Hepatocyte (in vitro differentiated cells): ENCODE data around the gene ASIC1. TPM values are rescaled to one million over a fixed set of nuclear protein-coding genes. Genes with fewer than 3 reads are reported as not detected.

ENCODE experiments used
- DNase-seq: peaks from one replicate; pipeline ENCODE4 v3.0.0-alpha.2; 2016; ENCODE audit warnings: low spot score
- H2AFZ ChIP-seq: fragments of 200-600 bp; sonication (generic); 2 replicates; pipeline ENCODE4 v1.6.0; 2016; ENCODE audit warnings: antibody characterized with exemption, mild to moderate bottlenecking
- H3K27ac ChIP-seq: fragments of 200-600 bp; sonication (generic); 2 replicates; pipeline ENCODE4 v1.5.1; 2016; ENCODE audit warnings: mild to moderate bottlenecking
- H3K27me3 ChIP-seq: fragments of 200-600 bp; sonication (generic); 2 replicates; pipeline ENCODE4 v1.6.1; 2016
- H3K36me3 ChIP-seq: fragments of 200-600 bp; sonication (generic); replicated peaks from 2 replicates; pipeline ENCODE4 v1.5.1; 2016; ENCODE audit warnings: low read depth; ENCODE audit not compliant: insufficient read depth
- H3K4me1 ChIP-seq: fragments of 200-600 bp; sonication (generic); 2 replicates; pipeline ENCODE4 v1.5.1; 2016; ENCODE audit warnings: mild to moderate bottlenecking, moderate library complexity; ENCODE audit not compliant: insufficient read depth
- H3K4me2 ChIP-seq: fragments of 200-600 bp; sonication (generic); 2 replicates; pipeline ENCODE4 v1.6.0; 2016
- H3K4me3 ChIP-seq: fragments of 200-600 bp; sonication (generic); 2 replicates; pipeline ENCODE4 v1.5.1; 2016; ENCODE audit warnings: mild to moderate bottlenecking
- H3K79me2 ChIP-seq: fragments of 200-600 bp; sonication (generic); 2 replicates; pipeline ENCODE4 v1.6.0; 2017; ENCODE audit warnings: mild to moderate bottlenecking
- H3K9me2 ChIP-seq: fragments of 200-600 bp; sonication (generic); replicated peaks from 2 replicates; pipeline ENCODE4 v1.6.0; 2017; ENCODE audit warnings: mild to moderate bottlenecking; ENCODE audit not compliant: insufficient read depth
- H3K9me3 ChIP-seq: fragments of 200-600 bp; sonication (generic); 2 replicates; pipeline ENCODE4 v1.5.1; 2016; ENCODE audit warnings: low read depth, mild to moderate bottlenecking
- H4K20me1 ChIP-seq: fragments of 200-600 bp; sonication (generic); 2 replicates; pipeline ENCODE4 v1.6.0; 2016; ENCODE audit warnings: mild to moderate bottlenecking; ENCODE audit not compliant: insufficient read depth, poor library complexity, severe bottlenecking
- CTCF ChIP-seq: fragments of 200-600 bp; sonication (generic); IDR thresholded peaks from 2 replicates; pipeline ENCODE4 v1.5.1; 2016; ENCODE audit warnings: antibody characterized with exemption, mild to moderate bottlenecking; ENCODE audit not compliant: poor library complexity
- EZH2 ChIP-seq: fragments of 200-600 bp; sonication (generic); IDR thresholded peaks from 2 replicates; pipeline ENCODE4 v1.6.1; 2016; ENCODE audit warnings: antibody characterized with exemption, mild to moderate bottlenecking, borderline replicate concordance
- EZH2phosphoT487 ChIP-seq: fragments of 200-600 bp; sonication (generic); IDR thresholded peaks from one replicate; pipeline ENCODE4 v1.6.1; 2018; ENCODE audit warnings: antibody characterized with exemption, mild to moderate bottlenecking, low read depth, moderate library complexity; ENCODE audit not compliant: unreplicated experiment, severe bottlenecking
- WGBS: methylation state at CpG from one replicate; pipeline ENCODE4 v1.1.6; 2016; ENCODE audit warnings: low lambda C conversion rate; ENCODE audit errors: missing lambda C conversion rate; 5-methylcytosine and 5-hydroxymethylcytosine counted together
- polyA plus RNA-seq: library from polyadenylated mRNA; unstranded; fragments of >200 nt; fragmentation: Nextera tagmentation; extraction: Ambion mirVana; gene quantifications from 2 replicates; pipeline ENCODE4 v1.2.1, GENCODE V29; 2016
- total RNA-seq: library from RNA; depleted of rRNA; stranded (reverse); fragments of >200 nt; gene quantifications from 2 replicates; pipeline ENCODE4 v1.2.3, GENCODE V29; 2014

ASIC1 gene
- total and polyA plus RNA-seq, 2 experiments from 2014 or later, result 2.4 to 4.6 TPM

DNA sequence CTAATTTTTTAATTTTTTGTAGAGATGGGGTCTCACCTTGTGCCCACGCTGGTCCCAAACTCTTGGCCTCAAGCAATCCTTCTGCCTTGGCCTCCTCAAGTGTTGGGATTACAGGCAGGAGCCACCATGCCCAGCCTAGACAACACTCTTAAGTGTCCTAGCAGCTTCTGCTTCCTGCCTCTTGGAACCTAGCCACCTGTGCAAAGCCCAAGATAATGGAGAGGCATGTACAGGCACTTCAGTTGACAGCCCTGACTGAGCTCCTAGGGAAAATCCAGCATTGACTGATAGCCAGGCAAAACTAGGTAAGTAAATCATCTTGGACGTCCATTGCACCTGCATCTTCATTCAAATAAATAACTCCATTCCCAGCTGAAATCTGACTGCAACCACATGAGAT, 70.2 kb downstream of the ASIC1 start:
- Histone ChIP-seq H3K9me2 (no peaks in the 10 kb centered on the region), H3K4me3 (no peak overlapping the region), H3K36me3 (no peaks in the 10 kb centered on the region), H3K4me2 (no peak overlapping the region), H3K27me3 (no peaks in the 10 kb centered on the region), H3K27ac (no peak overlapping the region), H4K20me1 (no peaks in the 10 kb centered on the region), H3K9me3 (no peaks in the 10 kb centered on the region), H3K4me1 (no peaks in the 10 kb centered on the region), H2AFZ (no peak overlapping the region), H3K79me2 (peaks cover 4% of the 10 kb centered on the region)
- no peak for DNase-seq
- no peak for TF ChIP-seq EZH2
- no peak for TF ChIP-seq CTCF
- no peak for TF ChIP-seq EZH2phosphoT487
- 95% methylated on average over 2 of the region's 2 CpGs for WGBS

GRCh38 chr12:50129290-50129689, 71.9 kb downstream of the ASIC1 start:
- H3K4me3 ChIP-seq, result no peak overlapping the region
- H2AFZ ChIP-seq, result no peak overlapping the region
- no peaks in the 10 kb centered on the region for H3K9me3 ChIP-seq
- no peak overlapping the region for H3K27ac ChIP-seq
- H3K4me1 ChIP-seq, result no peaks in the 10 kb centered on the region
- no peaks in the 10 kb centered on the region for H3K9me2 ChIP-seq
- WGBS, result 95% methylated on average over 4 of the region's 4 CpGs
- TF ChIP-seq EZH2phosphoT487 (no peak), CTCF (no peak), EZH2 (no peak)
- no peaks in the 10 kb centered on the region for H4K20me1 ChIP-seq
- DNase-seq, result no peak
- H3K4me2 ChIP-seq, result no peak overlapping the region
- H3K36me3 ChIP-seq, result no peaks in the 10 kb centered on the region
- no peaks in the 10 kb centered on the region for H3K27me3 ChIP-seq
- H3K79me2 ChIP-seq, result no peaks in the 10 kb centered on the region

DNA sequence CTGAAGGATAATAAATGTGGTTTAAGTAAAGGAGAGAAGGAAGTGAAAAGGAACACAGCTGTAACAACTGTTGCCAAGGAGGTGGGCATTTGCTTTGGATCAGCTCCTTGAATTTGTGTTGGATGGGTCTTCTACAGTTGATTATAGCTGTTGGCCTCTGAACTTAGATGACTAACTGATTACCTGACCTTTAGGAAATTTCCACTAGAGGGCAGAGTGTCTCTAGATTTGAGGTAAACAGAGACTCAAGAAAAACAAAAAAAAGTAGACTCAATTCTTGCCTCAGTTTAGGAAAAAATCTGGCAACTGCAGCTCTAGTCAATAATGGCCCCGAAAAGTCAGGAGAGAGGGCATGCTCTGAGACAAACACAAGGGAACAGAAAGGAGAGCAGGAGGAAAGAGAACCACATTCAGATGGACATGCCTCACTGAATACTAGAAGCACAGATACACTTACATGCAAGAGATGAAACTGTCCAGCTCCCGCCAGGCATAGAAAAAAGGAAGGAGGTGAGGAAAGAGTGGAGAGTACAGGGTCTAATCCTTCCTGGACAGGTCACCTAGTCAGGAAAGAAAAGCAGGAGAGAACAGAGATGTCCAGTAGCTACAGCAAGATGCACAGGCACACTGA, 75.2 kb downstream of the ASIC1 start:
- H3K9me3 ChIP-seq, result no peaks in the 10 kb centered on the region
- TF ChIP-seq EZH2phosphoT487 (no peak), CTCF (peak; percentile 69)
- WGBS, result 87% methylated on average over 2 of the region's 2 CpGs
- H3K9me2 ChIP-seq, result no peaks in the 10 kb centered on the region
- peak; percentile 59 for DNase-seq
- no peaks in the 10 kb centered on the region for H3K27me3 ChIP-seq
- no peak overlapping the region for H3K27ac ChIP-seq
- no peaks in the 10 kb centered on the region for H3K4me1 ChIP-seq
- no peak overlapping the region for H3K4me3 ChIP-seq
- H3K36me3 ChIP-seq, result no peaks in the 10 kb centered on the region
- no peak overlapping the region for H2AFZ ChIP-seq
- no peak overlapping the region for H3K4me2 ChIP-seq
- no peaks in the 10 kb centered on the region for H3K79me2 ChIP-seq
- H4K20me1 ChIP-seq, result no peaks in the 10 kb centered on the region

Other genes starting within 250 kb of the ASIC1 start
- gene NCKAP5L, start 229.2 kb upstream of the ASIC1 start, total RNA-seq, result 13.1 and 14.5 TPM in 2 replicates
- 26.7 and 32.0 TPM in 2 replicates for gene NCKAP5L, start 229.2 kb upstream of the ASIC1 start, polyA plus RNA-seq
- gene BCDIN3D, start 214.5 kb upstream of the ASIC1 start, total RNA-seq, result 4.5 and 5.6 TPM in 2 replicates
- gene BCDIN3D, start 214.5 kb upstream of the ASIC1 start, polyA plus RNA-seq, result 3.5 and 5.0 TPM in 2 replicates
- 1.4 and 5.0 TPM in 2 replicates for gene FAIM2, start 153.7 kb upstream of the ASIC1 start, total RNA-seq
- gene FAIM2, start 153.7 kb upstream of the ASIC1 start, polyA plus RNA-seq, result 7.3 and 14.0 TPM in 2 replicates
- 0.08 and 1.4 TPM in 2 replicates for gene AQP2, start 106.9 kb upstream of the ASIC1 start, total RNA-seq
- gene AQP2, start 106.9 kb upstream of the ASIC1 start, polyA plus RNA-seq, result 0.71 and 1.8 TPM in 2 replicates
- 1.2 and 1.3 TPM in 2 replicates for gene AQP5, start 95.7 kb upstream of the ASIC1 start, total RNA-seq
- 0.50 and 1.2 TPM in 2 replicates for gene AQP5, start 95.7 kb upstream of the ASIC1 start, polyA plus RNA-seq
- gene AQP6, start 84.6 kb upstream of the ASIC1 start, total RNA-seq, result not detected in 2 replicates
- gene AQP6, start 84.6 kb upstream of the ASIC1 start, polyA plus RNA-seq, result 0.23 TPM in 1 of 2 replicates, not detected in the other
- gene RACGAP1, start 32.1 kb upstream of the ASIC1 start, total RNA-seq, result 22.1 and 22.2 TPM in 2 replicates
- gene RACGAP1, start 32.1 kb upstream of the ASIC1 start, polyA plus RNA-seq, result 12.6 and 17.3 TPM in 2 replicates
- 33.4 and 44.0 TPM in 2 replicates for gene SMARCD1, start 27.7 kb downstream of the ASIC1 start, total RNA-seq
- 26.1 and 27.9 TPM in 2 replicates for gene SMARCD1, start 27.7 kb downstream of the ASIC1 start, polyA plus RNA-seq
- gene GPD1, start 46.4 kb downstream of the ASIC1 start, total RNA-seq, result 46.8 and 64.1 TPM in 2 replicates
- gene GPD1, start 46.4 kb downstream of the ASIC1 start, polyA plus RNA-seq, result 20.4 and 30.6 TPM in 2 replicates
- gene COX14, start 54.6 kb downstream of the ASIC1 start, total RNA-seq, result 61.5 and 73.5 TPM in 2 replicates
- 150 and 186 TPM in 2 replicates for gene COX14, start 54.6 kb downstream of the ASIC1 start, polyA plus RNA-seq
- 38.8 and 43.3 TPM in 2 replicates for gene CERS5, start 109.8 kb downstream of the ASIC1 start, total RNA-seq
- gene CERS5, start 109.8 kb downstream of the ASIC1 start, polyA plus RNA-seq, result 53.3 and 69.0 TPM in 2 replicates
- 84.4 and 93.3 TPM in 2 replicates for gene LIMA1, start 225.9 kb downstream of the ASIC1 start, total RNA-seq
- gene LIMA1, start 225.9 kb downstream of the ASIC1 start, polyA plus RNA-seq, result 54.8 and 59.7 TPM in 2 replicates